Mucosa of descending colon (tissue), 3 donors: Measurements from ENCODE around the gene B3GAT3. TPM values are rescaled to one million over a fixed set of nuclear protein-coding genes. Genes with fewer than 3 reads are reported as not detected.
A peak's percentile ranks its signal among the peaks of the same experiment; 100 is the strongest.

ENCODE experiments used
- ATAC-seq: fragments of 200-7000 bp; cut with Tn5 transposase; one replicate; pipeline ENCODE4 v1.9.1; 2020; ENCODE audit warnings: mild to moderate bottlenecking, moderate library complexity
- DNase-seq, 3 donors: peaks; one replicate each; pipeline ENCODE4 v3.0.0-alpha.2; 2020
- H3K36me3 ChIP-seq: fragments of 200-600 bp; one replicate; pipeline ENCODE4 v1.8.0; 2021; ENCODE audit warnings: low read depth, mild to moderate bottlenecking
- H3K4me1 ChIP-seq: fragments of 200-600 bp; one replicate; pipeline ENCODE4 v1.8.0; 2021; ENCODE audit warnings: low read depth, mild to moderate bottlenecking
- H3K4me3 ChIP-seq: fragments of 200-600 bp; one replicate; pipeline ENCODE4 v1.8.0; 2021; ENCODE audit warnings: mild to moderate bottlenecking
- H3K9me3 ChIP-seq: fragments of 200-600 bp; one replicate; pipeline ENCODE4 v1.8.0; 2021; ENCODE audit warnings: mild to moderate bottlenecking
- CTCF ChIP-seq: fragments of 200-600 bp; IDR thresholded peaks from one replicate; pipeline ENCODE4 v1.8.0; 2022; ENCODE audit warnings: antibody characterized with exemption, mild to moderate bottlenecking
- intact Hi-C, 2 donors: fragments of 100-400 bp; cut with DNase I in 1 of 2; cut with micrococcal nuclease in 1 of 2; formaldehyde crosslinking; loops; one replicate each; pipeline versions ENCODE4 v1.11.0 to v1.11.1; 2022; cut with DNase I, micrococcal nuclease
- microRNA-seq: library from miRNA; unstranded; fragments of <30 nt; microRNA quantifications from one replicate; pipeline ENCODE4, GENCODE V29; 2019
- total RNA-seq, 3 donors: library from RNA; stranded (reverse); fragmentation: NEBNext Ultra II Directional in 2 of 3; extraction: Animal tissue kit (Norgen Biotek cat#: 25700) in 2 of 3; gene quantifications; one replicate each; pipeline versions ENCODE4 v1.2.1 to v1.2.4, GENCODE V29; 2021 to 2023
- donor health status: DM: no; HTN: no; CAD: no; lungs with moderate emphysema.
- donor health status: DM: no; HTN: no; CAD: no.
- donor health status: DM: no; HTN: yes; CAD: no.

B3GAT3 gene
- total RNA-seq, 3 donors from 2014 or later, result 27.3 to 34.2 (median 29.1) TPM

- no peak for DNase-seq
- no peak for TF ChIP-seq CTCF
- H3K4me1 ChIP-seq, result peaks cover 9% of the 10 kb centered on the region
- no peak for ATAC-seq
- peaks cover 11% of the 10 kb centered on the region for H3K36me3 ChIP-seq
- intact Hi-C loops, result no loop called here
- no peak overlapping the region for H3K4me3 ChIP-seq
- H3K9me3 ChIP-seq, result no peaks in the 10 kb centered on the region
Observed at GRCh38 chr11:62569611-62570010, 52.2 kb downstream of the B3GAT3 start.

DNA sequence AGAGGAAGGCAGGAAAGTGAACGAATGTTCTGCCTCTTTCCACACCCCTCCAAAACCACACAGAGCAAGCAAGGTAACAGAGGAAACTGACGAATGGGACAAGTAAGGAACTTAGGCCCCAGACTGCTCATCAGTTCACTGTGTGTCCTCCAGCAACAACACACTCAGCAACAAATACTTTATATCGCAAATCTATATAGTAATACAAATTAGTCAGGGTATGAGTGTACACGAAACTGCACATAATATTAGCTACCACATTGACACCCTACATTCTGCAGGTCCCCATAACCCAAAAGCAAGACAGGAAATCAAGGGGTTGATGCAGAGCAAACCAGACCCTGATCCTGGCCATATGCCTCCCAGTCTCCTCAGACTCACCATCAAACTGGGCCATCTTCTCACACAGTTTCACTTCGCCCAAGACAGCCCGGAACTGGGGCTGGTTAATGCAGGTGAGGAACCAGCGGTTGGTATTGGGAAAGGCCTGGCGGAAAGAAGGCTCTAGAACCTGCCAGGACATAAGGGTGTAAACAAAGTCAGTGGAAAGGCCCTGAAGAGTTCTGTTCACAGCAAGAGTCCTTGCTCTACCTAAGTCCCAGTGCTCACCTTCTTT is 54.7 kb downstream of the B3GAT3 start:
- no peak overlapping the region for H3K4me3 ChIP-seq
- peak in 1 of 3 donors; percentile 10 for DNase-seq
- no peak for TF ChIP-seq CTCF
- ATAC-seq, result no peak
- intact Hi-C loops, result no loop called here
- H3K36me3 ChIP-seq, result peaks cover 11% of the 10 kb centered on the region
- H3K4me1 ChIP-seq, result peaks cover 2% of the 10 kb centered on the region
- H3K9me3 ChIP-seq, result no peaks in the 10 kb centered on the region

DNA sequence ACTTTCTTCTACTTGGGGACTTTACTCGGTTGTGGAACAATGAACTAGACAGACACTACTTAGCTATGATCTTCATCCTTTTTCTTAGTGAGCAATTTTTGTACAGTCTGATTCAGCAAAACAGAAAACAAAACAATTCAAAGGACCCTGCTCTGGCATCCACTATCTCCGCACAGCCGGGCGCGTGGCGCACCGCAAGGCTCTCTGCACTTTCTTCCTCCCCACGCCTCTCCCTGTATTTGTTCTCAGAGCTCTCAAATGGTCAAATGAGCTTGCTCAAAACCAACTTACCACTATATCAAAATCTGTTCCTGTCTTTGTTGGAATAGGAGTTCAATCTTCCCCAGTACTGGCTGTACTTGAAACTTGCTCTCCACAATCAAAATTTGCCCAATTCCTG is 55.5 kb downstream of the B3GAT3 start:
- Histone ChIP-seq H3K9me3 (no peaks in the 10 kb centered on the region), H3K36me3 (peaks cover 11% of the 10 kb centered on the region), H3K4me3 (no peak overlapping the region), H3K4me1 (peaks cover under 1% of the 10 kb centered on the region)
- TF ChIP-seq CTCF, result no peak
- ATAC-seq (no peak), DNase-seq (peak in 1 of 3 donors; percentile 35)
- intact Hi-C loops, result no loop called here

Small RNAs within 50 kb of the gene (microRNA-seq; reads per million reads assigned to microRNA genes)
- not detected for gene MIR6747

Other genes with a start within 250 kb of the B3GAT3 start
- gene SCGB1A1, start 203.0 kb downstream of the B3GAT3 start, total RNA-seq, result not detected
- gene AHNAK, start 75.2 kb downstream of the B3GAT3 start, total RNA-seq, result 1,000 to 10,000 TPM in 1 of 3 donors, 100 to 1,000 TPM in 2; 473 to 1,283 (median 535) TPM
- gene EEF1G, start 48.1 kb downstream of the B3GAT3 start, total RNA-seq, result 1,000 to 10,000 TPM; 1,059 to 1,365 (median 1,164) TPM
- 10 to 100 TPM; 11.9 to 19.8 (median 13.3) TPM for gene TUT1, start 30.5 kb downstream of the B3GAT3 start, total RNA-seq
- 10 to 100 TPM; 70.7 to 92.1 (median 89.6) TPM for gene MTA2, start 20.1 kb downstream of the B3GAT3 start, total RNA-seq
- 10 to 100 TPM; 54.6 to 57.7 (median 57.7) TPM for gene EML3, start 9.2 kb downstream of the B3GAT3 start, total RNA-seq
- gene ROM1, start 8.7 kb downstream of the B3GAT3 start, total RNA-seq, result 10 to 100 TPM in 1 of 3 donors, 1 to 10 TPM in 2; 2.7 to 11.9 (median 3.8) TPM
- 100 to 1,000 TPM; 202 to 232 (median 223) TPM for gene GANAB, start 24.6 kb upstream of the B3GAT3 start, total RNA-seq
- 10 to 100 TPM; 15.4 to 17.6 (median 16.7) TPM for gene INTS5, start 31.3 kb upstream of the B3GAT3 start, total RNA-seq
- gene C11orf98, start 43.2 kb upstream of the B3GAT3 start, total RNA-seq, result 10 to 100 TPM; 39.7 to 54.2 (median 53.1) TPM
- gene CSKMT, start 43.3 kb upstream of the B3GAT3 start, total RNA-seq, result 10 to 100 TPM; 11.6 to 18.6 (median 13.3) TPM
- 10 to 100 TPM in 2 of 3 donors, 1 to 10 TPM in 1; 9.0 to 12.1 (median 10.8) TPM for gene UQCC3, start 49.7 kb upstream of the B3GAT3 start, total RNA-seq
- gene LBHD1, start 50.3 kb upstream of the B3GAT3 start, total RNA-seq, result 10 to 100 TPM in 2 of 3 donors, 1 to 10 TPM in 1; 7.4 to 10.6 (median 10.6) TPM
- 100 to 1,000 TPM in 1 of 3 donors, 10 to 100 TPM in 2; 79.2 to 138 (median 87.3) TPM for gene UBXN1, start 57.1 kb upstream of the B3GAT3 start, total RNA-seq
- 10 to 100 TPM in 1 of 3 donors, 1 to 10 TPM in 2; 1.2 to 11.5 (median 5.6) TPM for gene LRRN4CL, start 67.5 kb upstream of the B3GAT3 start, total RNA-seq
- 10 to 100 TPM; 59.0 to 63.4 (median 61.0) TPM for gene BSCL2, start 85.4 kb upstream of the B3GAT3 start, total RNA-seq
- 1 to 10 TPM in 1 of 3 donors, under 1 TPM in 2; 0.35 to 5.2 (median 0.92) TPM for gene GNG3, start 85.7 kb upstream of the B3GAT3 start, total RNA-seq
- gene HNRNPUL2, start 105.5 kb upstream of the B3GAT3 start, total RNA-seq, result 10 to 100 TPM; 53.0 to 70.3 (median 58.6) TPM
- 10 to 100 TPM; 27.7 to 31.8 (median 29.3) TPM for gene TTC9C, start 106.5 kb upstream of the B3GAT3 start, total RNA-seq
- gene ZBTB3, start 132.2 kb upstream of the B3GAT3 start, total RNA-seq, result 10 to 100 TPM; 10.9 to 15.6 (median 13.0) TPM
- 10 to 100 TPM; 39.4 to 49.6 (median 41.5) TPM for gene POLR2G, start 139.6 kb upstream of the B3GAT3 start, total RNA-seq
- gene TAF6L, start 149.4 kb upstream of the B3GAT3 start, total RNA-seq, result 10 to 100 TPM; 17.0 to 23.5 (median 17.1) TPM
- 10 to 100 TPM; 39.8 to 62.2 (median 54.0) TPM for gene TMEM179B, start 165.4 kb upstream of the B3GAT3 start, total RNA-seq
- 10 to 100 TPM; 12.8 to 16.6 (median 14.8) TPM for gene TMEM223, start 170.0 kb upstream of the B3GAT3 start, total RNA-seq
- gene NXF1, start 183.5 kb upstream of the B3GAT3 start, total RNA-seq, result 100 to 1,000 TPM in 1 of 3 donors, 10 to 100 TPM in 2; 46.7 to 103 (median 55.0) TPM
- 10 to 100 TPM; 38.7 to 44.3 (median 41.7) TPM for gene STX5, start 210.1 kb upstream of the B3GAT3 start, total RNA-seq
- gene TEX54, start 210.9 kb upstream of the B3GAT3 start, total RNA-seq, result not detected
- 10 to 100 TPM; 35.0 to 42.4 (median 38.8) TPM for gene WDR74, start 217.6 kb upstream of the B3GAT3 start, total RNA-seq